Measurements from ENCODE around the gene IL4R.

Gene IL4R

GRCh38 chr16:27314986-27315332, 1.2 kb downstream of the IL4R start:
- no peak for DNase-seq (ENCODE audit: low spot score in 2 of 2)
- Mint-ChIP-seq H3K36me3 (no peaks in the 10 kb centered on the region), H3K4me1 (peaks cover 39% of the 10 kb centered on the region), H3K9me3 (no peaks in the 10 kb centered on the region), H3K27me3 (no peaks in the 10 kb centered on the region), H3K27ac (peak overlapping the region; percentile 92), H3K4me3 (peak overlapping the region; percentile 90)
- no peak for ATAC-seq (ENCODE audit: low read depth)

- H3K4me3 Mint-ChIP-seq = peak overlapping the region; percentile 90
- H3K9me3 Mint-ChIP-seq = no peaks in the 10 kb centered on the region
- peak overlapping the region; percentile 92 for H3K27ac Mint-ChIP-seq
- H3K36me3 Mint-ChIP-seq = no peaks in the 10 kb centered on the region
- H3K27me3 Mint-ChIP-seq = no peaks in the 10 kb centered on the region
- DNase-seq (ENCODE audit: low spot score in 2 of 2) = no peak
- no peak for ATAC-seq (ENCODE audit: low read depth)
- H3K4me1 Mint-ChIP-seq = peaks cover 39% of the 10 kb centered on the region
These were observed 1.7 kb downstream of the IL4R start for GRCh38 chr16:27315333-27316037.

- DNase-seq (ENCODE audit: low spot score in 2 of 2) (no peak), ATAC-seq (ENCODE audit: low read depth) (no peak)
- Mint-ChIP-seq H3K4me3 (peak overlapping the region; percentile 27), H3K27ac (peak overlapping the region; percentile 76), H3K4me1 (peaks cover 39% of the 10 kb centered on the region), H3K9me3 (no peaks in the 10 kb centered on the region), H3K36me3 (no peaks in the 10 kb centered on the region), H3K27me3 (no peaks in the 10 kb centered on the region)
These were observed 2.4 kb downstream of the IL4R start for GRCh38 chr16:27316038-27316680.

- DNase-seq (ENCODE audit: low spot score in 2 of 2) = no peak
These were observed 3.5 kb downstream of the IL4R start for GRCh38 chr16:27317320-27317719.

DNA sequence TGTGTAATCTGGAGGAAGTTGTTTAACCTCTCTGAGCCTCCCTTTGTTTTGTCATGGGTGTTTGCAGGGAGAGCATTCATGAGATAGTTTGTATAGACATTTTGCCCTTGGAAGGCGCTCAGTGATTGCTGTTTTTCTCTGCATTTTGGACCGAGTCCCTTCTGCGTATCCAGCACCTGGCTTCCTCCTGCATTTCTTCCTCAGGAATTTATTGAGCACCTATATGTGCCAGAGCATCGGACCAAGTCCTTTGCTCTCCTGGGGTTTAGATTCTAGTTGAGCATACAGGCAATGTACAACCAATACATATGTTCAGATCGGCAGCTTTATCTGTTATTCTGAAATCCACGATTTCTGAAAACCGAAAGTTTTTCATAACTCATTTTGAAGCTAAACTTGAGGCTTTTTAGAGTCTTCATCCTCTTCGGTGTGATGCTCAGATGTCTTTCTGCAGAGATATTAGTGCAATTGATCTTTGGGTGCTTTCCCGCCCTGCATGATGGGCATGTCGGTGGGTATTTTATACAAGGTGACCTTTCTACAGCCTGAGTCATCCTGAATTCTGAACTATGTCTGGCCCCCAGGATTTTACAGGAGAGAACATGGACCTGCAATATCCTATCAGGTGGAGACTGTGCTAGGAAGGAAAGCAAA, 4.1 kb downstream of the IL4R start:
- H3K36me3 Mint-ChIP-seq = no peaks in the 10 kb centered on the region
- ATAC-seq (ENCODE audit: low read depth) (no peak), DNase-seq (ENCODE audit: low spot score in 2 of 2) (no peak)
- H3K4me3 Mint-ChIP-seq = peak overlapping the region; percentile 67
- peaks cover 39% of the 10 kb centered on the region for H3K4me1 Mint-ChIP-seq
- peak overlapping the region; percentile 64 for H3K27ac Mint-ChIP-seq
- H3K9me3 Mint-ChIP-seq = no peaks in the 10 kb centered on the region
- H3K27me3 Mint-ChIP-seq = no peaks in the 10 kb centered on the region

More at GRCh38 chr16:27317320-27317719, 3.5 kb downstream of the IL4R start:
- no peak for ATAC-seq (ENCODE audit: low read depth)
- Mint-ChIP-seq H3K4me1 (peaks cover 37% of the 10 kb centered on the region), H3K27me3 (no peaks in the 10 kb centered on the region), H3K4me3 (peak overlapping the region; percentile 50), H3K36me3 (no peaks in the 10 kb centered on the region), H3K9me3 (no peaks in the 10 kb centered on the region), H3K27ac (peak overlapping the region; percentile 28)

DNA sequence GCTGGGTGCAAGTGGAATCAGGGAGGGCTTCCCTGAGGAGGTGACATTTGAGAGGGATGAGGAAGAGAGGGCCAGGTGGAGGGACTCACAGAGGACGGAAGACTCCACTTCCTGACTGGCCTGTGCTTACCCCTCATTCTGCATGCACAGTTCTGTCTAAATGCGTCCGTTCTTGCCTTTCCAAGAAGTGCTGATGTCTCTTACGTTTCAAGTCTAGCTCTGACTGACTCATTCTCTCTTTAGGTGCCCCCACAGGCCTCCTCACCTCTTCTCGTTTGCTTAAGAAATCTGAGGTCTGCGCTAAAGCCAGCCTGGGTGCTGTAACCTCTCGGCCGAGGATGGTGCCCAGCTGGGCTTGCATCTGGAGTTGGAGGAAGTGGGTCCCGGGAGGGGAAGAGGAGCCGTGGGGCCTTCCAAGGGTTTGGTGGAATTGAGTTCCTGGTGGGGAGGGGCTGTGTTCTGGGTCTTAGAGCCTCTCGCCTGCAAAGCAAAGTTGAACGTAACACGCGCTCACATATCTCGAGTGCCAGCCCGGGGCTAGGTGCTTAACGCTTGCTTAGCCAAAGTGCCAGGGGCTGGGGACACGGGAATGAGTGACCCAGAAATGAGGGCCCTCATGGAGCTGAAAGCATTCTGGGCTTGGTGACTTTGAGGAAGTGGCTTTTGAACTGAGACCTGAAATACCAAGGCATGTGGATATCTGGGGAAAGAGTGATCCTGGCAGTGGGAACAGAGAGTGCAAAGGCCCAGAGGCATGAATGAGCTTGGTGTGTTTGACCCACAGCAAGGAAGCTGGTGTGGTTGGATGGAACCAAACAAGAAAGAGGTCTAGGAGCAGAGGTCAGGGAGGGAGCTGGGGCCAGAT, 4.8 kb downstream of the IL4R start:
- peak overlapping the region; percentile 67 for H3K4me3 Mint-ChIP-seq
- ATAC-seq (ENCODE audit: low read depth) = peak; percentile 7
- H3K4me1 Mint-ChIP-seq = peaks cover 39% of the 10 kb centered on the region
- H3K27me3 Mint-ChIP-seq = no peaks in the 10 kb centered on the region
- no peak for DNase-seq (ENCODE audit: low spot score in 2 of 2)
- H3K27ac Mint-ChIP-seq = peak overlapping the region; percentile 64
- H3K36me3 Mint-ChIP-seq = no peaks in the 10 kb centered on the region
- no peaks in the 10 kb centered on the region for H3K9me3 Mint-ChIP-seq

DNA sequence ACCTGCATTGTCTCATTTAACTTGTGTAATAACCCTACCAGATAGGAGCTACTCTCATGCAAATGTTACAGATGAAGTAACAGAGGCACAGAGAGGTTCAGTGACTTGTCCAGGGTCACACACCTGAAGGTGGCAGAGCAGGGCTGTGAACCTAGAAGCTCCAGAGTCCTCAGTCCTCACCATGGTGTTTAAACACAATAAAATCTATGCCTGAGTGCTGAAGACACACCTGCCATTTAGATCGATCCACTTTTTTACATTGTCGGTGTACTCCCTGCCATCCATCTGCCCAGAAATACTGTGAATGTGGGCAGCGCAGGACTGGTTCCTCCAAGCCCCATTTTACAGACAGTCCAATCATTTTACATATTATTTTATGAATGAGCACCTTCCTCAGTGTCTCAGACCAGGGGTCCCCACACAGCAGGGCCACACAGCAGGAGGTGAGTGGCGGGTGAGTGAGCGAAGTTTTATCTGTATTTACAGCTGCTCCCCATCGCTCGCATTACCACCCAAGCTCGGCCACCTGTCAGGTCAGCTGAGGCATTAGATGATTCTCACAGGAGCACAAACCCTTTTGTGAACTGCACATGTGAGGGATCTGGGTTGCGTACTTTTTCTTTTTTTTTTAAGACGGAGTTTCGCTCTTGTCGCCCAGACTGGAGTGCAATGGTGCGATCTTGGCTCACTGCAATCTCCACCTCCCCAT, 5.6 kb downstream of the IL4R start:
- Mint-ChIP-seq H3K9me3 (no peaks in the 10 kb centered on the region), H3K4me3 (no peak overlapping the region), H3K36me3 (no peaks in the 10 kb centered on the region), H3K4me1 (peaks cover 39% of the 10 kb centered on the region), H3K27ac (peak overlapping the region; percentile 64), H3K27me3 (no peaks in the 10 kb centered on the region)
- DNase-seq (ENCODE audit: low spot score in 2 of 2) (no peak), ATAC-seq (ENCODE audit: low read depth) (no peak)

DNA sequence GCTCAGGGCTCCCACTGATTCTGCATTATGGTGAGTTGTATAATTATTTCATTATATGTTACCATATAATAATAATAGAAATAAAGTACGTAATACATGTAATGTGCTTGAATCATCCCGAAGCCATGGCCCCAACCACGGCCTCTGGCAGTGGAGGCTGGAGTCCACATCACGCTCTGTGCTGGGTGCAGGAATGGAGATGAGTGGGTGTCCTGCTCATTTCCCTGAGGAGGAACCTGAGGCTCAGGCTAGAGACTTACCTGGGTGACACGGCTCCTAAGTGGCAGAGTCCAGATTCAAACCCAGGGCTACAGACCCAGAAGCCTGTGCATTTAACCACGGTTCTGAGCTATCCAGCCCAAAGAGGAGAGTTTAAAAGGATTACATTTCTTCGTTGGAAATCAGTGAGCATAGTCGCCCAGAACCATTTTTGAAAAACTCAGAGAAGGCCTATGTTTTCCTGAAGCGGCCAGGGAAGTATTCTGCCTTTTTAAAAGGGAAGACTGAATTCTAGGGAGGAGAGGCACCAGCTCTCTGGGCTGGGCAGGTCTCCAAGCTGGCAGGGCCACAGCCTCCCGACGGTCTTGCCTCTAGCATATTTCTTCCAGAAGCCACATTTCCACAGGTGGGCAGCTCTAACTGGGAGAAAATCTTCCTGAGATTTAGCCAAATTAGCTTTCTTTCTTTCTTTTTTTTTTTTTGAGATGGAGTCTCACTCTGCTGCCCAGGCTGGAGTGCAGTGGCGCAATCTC, 6.7 kb downstream of the IL4R start:
- peaks cover 36% of the 10 kb centered on the region for H3K4me1 Mint-ChIP-seq
- DNase-seq (ENCODE audit: low spot score in 2 of 2) = no peak
- no peak overlapping the region for H3K27ac Mint-ChIP-seq
- no peak overlapping the region for H3K4me3 Mint-ChIP-seq
- no peak for ATAC-seq (ENCODE audit: low read depth)
- H3K36me3 Mint-ChIP-seq = no peaks in the 10 kb centered on the region
- no peaks in the 10 kb centered on the region for H3K27me3 Mint-ChIP-seq
- H3K9me3 Mint-ChIP-seq = no peaks in the 10 kb centered on the region

- no peak overlapping the region for H3K4me3 Mint-ChIP-seq
- H3K36me3 Mint-ChIP-seq = peaks cover 2% of the 10 kb centered on the region
- H3K27me3 Mint-ChIP-seq = no peaks in the 10 kb centered on the region
- DNase-seq (ENCODE audit: low spot score in 2 of 2) (no peak), ATAC-seq (ENCODE audit: low read depth) (no peak)
- no peak overlapping the region for H3K27ac Mint-ChIP-seq
- H3K9me3 Mint-ChIP-seq = no peaks in the 10 kb centered on the region
- peaks cover 31% of the 10 kb centered on the region for H3K4me1 Mint-ChIP-seq
These were observed 7.5 kb downstream of the IL4R start for GRCh38 chr16:27321013-27321915.

- no peak overlapping the region for H3K27ac Mint-ChIP-seq
- H3K36me3 Mint-ChIP-seq = peaks cover 2% of the 10 kb centered on the region
- H3K4me3 Mint-ChIP-seq = no peak overlapping the region
- no peak for ATAC-seq (ENCODE audit: low read depth)
- peaks cover 20% of the 10 kb centered on the region for H3K4me1 Mint-ChIP-seq
- no peak for DNase-seq (ENCODE audit: low spot score in 2 of 2)
- H3K9me3 Mint-ChIP-seq = no peaks in the 10 kb centered on the region
- no peaks in the 10 kb centered on the region for H3K27me3 Mint-ChIP-seq
These were observed 9.3 kb downstream of the IL4R start for GRCh38 chr16:27322858-27323780.

GRCh38 chr16:27323781-27324561, 10.2 kb downstream of the IL4R start:
- peaks cover 4% of the 10 kb centered on the region for H3K36me3 Mint-ChIP-seq
- no peak overlapping the region for H3K27ac Mint-ChIP-seq
- ATAC-seq (ENCODE audit: low read depth) (no peak), DNase-seq (ENCODE audit: low spot score in 2 of 2) (no peak)
- H3K27me3 Mint-ChIP-seq = no peaks in the 10 kb centered on the region
- H3K9me3 Mint-ChIP-seq = no peaks in the 10 kb centered on the region
- no peak overlapping the region for H3K4me3 Mint-ChIP-seq
- peaks cover 14% of the 10 kb centered on the region for H3K4me1 Mint-ChIP-seq

Measured in memory B cell (primary cell).